Measurements from ENCODE around the gene ABCA9.
"Not testable (repeated sequence)": the region's sequence is repeated elsewhere in the genome, so short reads cannot be mapped to it uniquely, and the experiment has no call there.

Gene ABCA9

GRCh38 chr17:68953340-68953997, 107.3 kb downstream of the ABCA9 start:
- DNase-seq, result no peak

GRCh38 chr17:68950725-68951124, 110.0 kb downstream of the ABCA9 start:
- DNase-seq, result no peak

- not testable (repeated sequence) for DNase-seq
Observed at GRCh38 chr17:68947868-68948267, 112.9 kb downstream of the ABCA9 start.

GRCh38 chr17:68944435-68945035, 116.2 kb downstream of the ABCA9 start:
- no peak for DNase-seq

GRCh38 chr17:68943812-68944182, 116.9 kb downstream of the ABCA9 start:
- not testable (repeated sequence) for DNase-seq

GRCh38 chr17:68943123-68943811, 117.5 kb downstream of the ABCA9 start:
- no peak for DNase-seq

- DNase-seq, result no peak
Observed at GRCh38 chr17:68942389-68942788, 118.3 kb downstream of the ABCA9 start.

GRCh38 chr17:68941761-68942160, 119.0 kb downstream of the ABCA9 start:
- peak; percentile 63 for DNase-seq

GRCh38 chr17:68939195-68939594, 121.5 kb downstream of the ABCA9 start:
- no peak for DNase-seq

GRCh38 chr17:68937890-68938514, 122.7 kb downstream of the ABCA9 start:
- no peak for DNase-seq

GRCh38 chr17:68927516-68927915, 133.2 kb downstream of the ABCA9 start:
- DNase-seq, result no peak

GRCh38 chr17:68924793-68925720, 135.7 kb downstream of the ABCA9 start:
- peak; percentile 28 for DNase-seq
